Renal pelvis (tissue), 4 donors: Measurements from ENCODE around the gene SNTG2. TPM values are rescaled to one million over a fixed set of nuclear protein-coding genes. Genes with fewer than 3 reads are reported as not detected.

Experiments used
- DNase-seq: peaks from one replicate; pipeline ENCODE4 v3.0.0-alpha.2; 2013
- polyA plus RNA-seq, 3 donors: library from polyadenylated mRNA; unstranded; fragments of 120-200 nt; gene quantifications; one replicate each; pipeline ENCODE4 v1.2.1, GENCODE V29; 2013; ENCODE audit not compliant: insufficient read length in 3 of 3

Gene SNTG2
- polyA plus RNA-seq, 3 donors, result 2.0 to 4.1 (median 3.7) TPM

- DNase-seq, result no peak
Measured at GRCh38 chr2:926259-926793, 24.3 kb upstream of the SNTG2 start.

GRCh38 chr2:926896-927295 is 23.8 kb upstream of the SNTG2 start:
- no peak for DNase-seq

GRCh38 chr2:929011-929735 is 21.5 kb upstream of the SNTG2 start:
- DNase-seq, result no peak

GRCh38 chr2:929925-930324 is 20.7 kb upstream of the SNTG2 start:
- no peak for DNase-seq

- no peak for DNase-seq
Measured at GRCh38 chr2:930935-931334, 19.7 kb upstream of the SNTG2 start.

GRCh38 chr2:932320-933115 is 18.1 kb upstream of the SNTG2 start:
- no peak for DNase-seq

GRCh38 chr2:933734-934295 is 16.8 kb upstream of the SNTG2 start:
- no peak for DNase-seq

GRCh38 chr2:937530-937929 is 13.1 kb upstream of the SNTG2 start:
- no peak for DNase-seq

GRCh38 chr2:938181-939005 is 12.3 kb upstream of the SNTG2 start:
- DNase-seq, result peak; percentile 72

- DNase-seq, result no peak
Measured at GRCh38 chr2:939936-940601, 10.6 kb upstream of the SNTG2 start.

GRCh38 chr2:941871-942270 is 8.8 kb upstream of the SNTG2 start:
- no peak for DNase-seq

- no peak for DNase-seq
Measured at GRCh38 chr2:942775-943460, 7.7 kb upstream of the SNTG2 start.

GRCh38 chr2:943461-943797 is 7.2 kb upstream of the SNTG2 start:
- DNase-seq, result no peak

- no peak for DNase-seq
Measured at GRCh38 chr2:943821-944220, 6.8 kb upstream of the SNTG2 start.

GRCh38 chr2:944693-945092 is 6.0 kb upstream of the SNTG2 start:
- DNase-seq, result no peak

- DNase-seq, result no peak
Measured at GRCh38 chr2:945104-945503, 5.5 kb upstream of the SNTG2 start.

- no peak for DNase-seq
Measured at GRCh38 chr2:946073-946948, 4.3 kb upstream of the SNTG2 start.

GRCh38 chr2:949384-950079 is 1.1 kb upstream of the SNTG2 start:
- no peak for DNase-seq
